Stimulated activated CD8-positive, alpha-beta memory T cell treated with anti-CD3 and anti-CD28 coated beads, Interleukin-4, amount 100 ng/mL, for 24 hours (primary cell): ENCODE results near the gene ZNF367.
"Not testable (repeated sequence)": the region's sequence is repeated elsewhere in the genome, so short reads cannot be mapped to it uniquely, and the experiment has no call there.

Source experiments
- DNase-seq: peaks from one replicate; pipeline ENCODE4 v3.0.0-alpha.2; 2020; ENCODE audit warnings: low read depth

Gene ZNF367

DNA sequence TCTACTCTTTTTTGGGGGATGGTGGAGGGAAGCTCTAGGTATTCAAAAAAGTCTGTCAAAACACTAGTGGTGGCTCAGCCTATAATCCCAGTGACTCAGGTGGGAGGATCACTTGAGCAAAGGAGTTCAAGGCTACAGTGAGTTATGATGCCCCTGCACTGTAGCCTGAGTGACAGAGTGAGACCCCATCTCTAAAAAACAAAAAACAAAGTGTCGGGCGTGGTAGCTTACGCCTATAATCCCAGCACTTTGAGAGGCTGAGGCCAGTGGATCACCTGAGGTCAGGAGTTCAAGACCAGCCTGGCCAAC, 18.9 kb downstream of the ZNF367 start:
- DNase-seq, result no peak

DNA sequence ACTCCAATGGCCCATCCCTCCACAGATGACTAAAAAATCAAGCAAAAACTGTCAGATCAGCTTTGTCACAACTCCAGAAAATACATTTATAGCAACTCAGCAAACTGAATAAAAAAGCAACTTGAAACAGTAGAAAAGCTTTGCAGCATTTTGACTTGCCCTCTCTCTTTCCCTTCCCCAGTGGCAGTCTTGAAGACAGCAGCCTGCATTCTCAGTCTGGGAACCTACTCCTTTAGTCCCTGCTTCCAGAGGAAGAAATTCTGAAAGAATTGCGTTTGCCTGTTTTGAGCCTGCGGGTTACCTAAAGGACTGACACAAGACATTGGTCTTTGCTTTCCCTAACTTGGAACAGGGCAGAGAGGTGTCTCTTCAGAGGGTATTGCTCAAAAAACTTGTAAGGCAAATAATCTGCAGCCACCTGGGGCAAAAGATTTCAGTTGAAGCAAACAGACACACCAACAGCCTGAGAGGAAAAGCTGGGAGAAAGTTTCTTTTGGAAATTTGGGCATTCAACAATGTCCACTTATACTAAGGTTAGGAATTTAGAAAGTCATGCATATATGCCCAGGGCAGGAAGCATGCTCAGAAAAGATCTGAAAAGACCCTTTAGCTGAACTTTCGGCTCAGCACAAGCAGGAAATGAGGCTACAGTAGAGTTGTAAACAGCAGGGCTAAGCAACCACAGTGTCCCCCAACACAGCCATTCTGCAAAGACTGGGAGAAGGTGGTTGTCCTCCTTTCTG, 19.4 kb downstream of the ZNF367 start:
- no peak for DNase-seq

DNA sequence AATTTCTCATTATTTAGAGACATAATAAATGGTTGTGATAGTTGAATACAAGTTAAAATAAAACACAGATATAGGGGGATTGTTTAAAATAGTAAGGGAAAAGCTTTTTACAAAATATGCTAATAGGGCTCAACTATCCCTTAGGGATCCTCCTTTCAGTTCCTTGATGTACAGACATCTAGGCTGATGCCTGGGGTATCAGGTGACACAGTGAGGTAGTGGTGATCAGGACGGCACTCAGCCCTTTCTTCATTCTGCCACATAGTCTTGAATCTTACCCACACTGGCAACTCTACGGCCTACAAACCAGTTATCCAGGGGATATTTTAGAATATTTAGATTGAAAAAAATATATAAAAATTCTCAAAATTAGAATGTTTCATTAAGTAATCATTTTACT, 22.2 kb downstream of the ZNF367 start:
- DNase-seq, result no peak

DNA sequence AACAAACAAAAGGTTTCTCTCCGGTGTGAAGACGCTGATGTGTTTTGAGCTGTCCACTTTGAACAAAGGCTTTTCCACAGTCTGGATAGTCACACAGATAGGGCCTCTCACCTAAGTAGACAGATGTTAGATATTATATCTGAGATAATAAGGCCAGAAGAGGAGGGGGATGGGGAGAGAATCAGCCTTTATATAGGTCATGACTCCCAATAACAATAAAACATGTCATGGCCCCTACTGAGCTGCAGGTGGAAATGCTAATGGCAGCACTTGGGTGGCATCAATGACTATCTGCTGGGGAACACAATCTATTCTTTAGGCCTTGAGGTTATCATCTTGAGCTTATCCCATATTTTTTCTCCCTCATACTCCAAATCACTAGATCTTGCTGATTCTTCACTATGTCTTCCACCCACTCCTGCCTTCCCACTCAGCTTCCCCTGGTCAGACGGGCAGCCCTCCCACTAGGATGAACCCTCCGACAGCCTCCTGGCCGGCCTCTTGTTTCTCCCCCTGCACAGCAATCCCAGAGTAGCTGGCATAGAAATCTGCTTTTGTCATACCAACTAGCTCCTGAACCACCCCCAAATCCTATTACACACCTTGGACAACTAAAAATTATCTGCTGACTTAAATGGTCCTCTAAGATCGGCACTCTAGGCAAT, 23.2 kb downstream of the ZNF367 start:
- no peak for DNase-seq

DNA sequence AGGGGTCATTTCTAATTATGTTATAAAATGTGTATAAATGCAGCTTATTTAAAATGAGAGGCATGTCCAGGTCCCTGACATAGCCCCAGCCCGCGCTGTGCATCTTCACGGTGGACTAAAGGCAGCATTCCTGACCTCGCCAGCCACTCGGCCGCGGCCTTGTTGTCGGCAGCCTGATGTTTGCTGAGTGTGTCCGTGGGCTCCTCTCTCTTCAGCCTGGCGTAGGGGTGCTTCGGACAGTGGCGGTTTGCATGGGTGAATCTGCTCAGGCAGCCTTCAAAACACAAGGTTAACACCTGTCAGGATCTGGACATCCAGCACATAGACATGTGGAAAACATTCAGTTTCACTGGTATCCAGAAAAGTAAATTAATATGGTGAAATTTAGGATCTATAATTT, 25.9 kb downstream of the ZNF367 start:
- DNase-seq, result no peak

DNA sequence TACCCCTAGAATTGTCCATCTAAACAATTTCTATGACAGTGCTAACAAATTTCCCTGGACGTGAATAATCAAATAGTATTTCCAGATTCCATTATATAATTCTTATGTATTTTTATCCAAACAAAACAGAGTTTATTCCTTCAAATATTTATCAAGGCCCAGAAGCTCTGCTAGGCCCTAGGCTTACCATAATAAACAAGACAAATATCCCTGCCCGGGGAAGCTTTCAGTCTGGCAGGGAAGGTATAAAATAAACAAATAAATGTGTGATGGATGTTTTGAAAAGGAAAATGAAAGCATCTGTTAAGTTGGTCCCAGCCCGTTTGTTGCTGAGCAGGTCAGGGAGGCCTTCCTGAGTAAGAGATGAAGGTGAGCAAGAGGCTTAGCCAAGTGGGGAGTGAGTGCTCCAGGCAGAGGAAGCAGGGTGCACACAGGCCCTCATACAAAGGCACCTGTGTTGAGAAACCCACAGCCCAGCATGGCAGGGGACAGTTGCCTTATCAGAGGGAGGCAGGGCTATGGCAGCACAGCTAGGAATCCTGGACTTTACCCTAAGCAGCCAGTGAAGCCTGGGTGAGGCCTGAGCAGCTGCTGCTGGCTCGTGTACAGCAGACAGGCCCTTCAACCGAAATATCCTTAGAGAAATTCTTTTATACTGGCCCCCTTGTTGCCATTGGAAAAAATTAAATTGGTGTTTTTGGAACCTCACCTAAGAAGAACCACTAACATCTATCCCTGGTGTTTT, 27.0 kb downstream of the ZNF367 start:
- DNase-seq, result no peak

DNA sequence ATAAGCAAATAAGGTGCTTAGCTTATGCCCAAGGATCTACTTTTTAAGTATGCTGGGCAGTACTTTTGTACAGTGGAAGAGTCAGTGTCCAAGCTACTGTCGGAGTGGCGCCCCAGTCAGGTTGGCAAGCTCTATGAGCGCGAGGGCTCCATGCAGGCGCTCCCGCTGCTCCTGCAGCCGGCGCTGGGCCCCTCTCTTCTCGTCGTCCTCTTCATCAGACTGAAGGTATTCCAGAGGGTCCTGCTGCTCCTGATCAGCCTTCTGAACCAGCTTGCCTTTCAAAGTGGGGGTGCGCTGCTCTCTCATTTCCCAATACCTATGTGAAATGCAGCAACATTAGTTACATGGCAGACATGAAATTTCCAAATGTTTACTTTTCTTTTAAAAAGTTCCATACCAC, 30.0 kb downstream of the ZNF367 start:
- no peak for DNase-seq

DNA sequence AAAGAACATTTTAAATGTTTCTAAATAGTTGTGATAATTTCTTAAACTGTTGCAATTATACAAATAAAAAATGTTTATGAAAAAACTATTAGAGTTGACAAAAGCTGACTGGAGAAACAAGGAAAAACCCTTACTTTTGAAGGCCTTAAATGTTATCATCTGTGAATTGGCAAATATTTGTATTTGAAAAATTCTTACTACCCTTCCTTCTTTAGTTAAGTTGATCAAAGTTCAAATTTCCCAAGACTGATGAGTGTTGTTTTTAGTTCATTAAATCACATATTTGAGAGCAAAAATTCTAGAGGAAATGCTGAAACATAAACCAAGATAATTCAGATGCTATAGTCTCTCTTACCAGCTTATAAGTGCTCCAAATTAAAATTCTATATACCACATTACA, 32.0 kb downstream of the ZNF367 start:
- no peak for DNase-seq

DNA sequence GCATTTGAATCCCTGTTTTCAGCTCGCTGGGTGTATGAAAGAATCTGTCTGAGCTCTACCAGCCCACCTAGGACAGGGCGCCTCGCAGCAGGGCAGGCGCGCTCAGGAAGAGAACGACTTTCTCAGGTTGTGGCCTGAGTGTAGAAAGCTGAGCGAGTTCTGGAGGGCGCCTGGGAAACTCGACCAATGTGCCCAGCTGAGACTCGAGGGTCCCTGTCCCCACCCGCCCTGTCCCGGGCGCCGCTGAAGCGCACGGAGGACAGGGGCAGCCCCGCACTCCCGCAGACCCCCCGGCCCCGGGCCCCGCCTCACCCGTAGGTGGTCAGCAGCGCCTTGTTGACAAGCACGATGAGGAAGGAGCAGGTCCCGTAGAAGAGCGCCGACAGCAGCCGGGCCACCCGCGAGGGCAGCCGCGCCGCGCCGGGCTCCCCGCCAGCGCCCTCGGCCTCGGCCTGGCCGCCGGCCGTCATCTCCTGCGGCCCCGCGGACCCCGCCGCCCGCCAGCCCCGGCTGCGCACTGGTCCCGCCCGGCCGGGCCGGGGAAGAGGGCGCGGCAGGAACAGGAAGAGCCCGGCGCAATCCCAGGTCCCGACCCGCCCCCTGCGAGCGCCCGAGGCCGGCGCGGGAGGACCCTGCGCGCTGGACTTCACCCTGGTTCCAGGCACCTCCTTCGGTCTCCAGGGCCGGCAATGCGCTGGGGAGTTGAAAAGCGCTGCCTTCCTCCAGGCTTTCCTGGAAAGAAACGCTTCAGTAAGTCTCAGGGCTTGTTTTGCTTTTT, 34.8 kb downstream of the ZNF367 start, which contains the start of gene SLC35D2:
TSS of gene SLC35D2 (minus strand) at position 547 of the 778 bp plus-strand sequence. CDS start at position 470, 77 bp downstream.
- no peak for DNase-seq

DNA sequence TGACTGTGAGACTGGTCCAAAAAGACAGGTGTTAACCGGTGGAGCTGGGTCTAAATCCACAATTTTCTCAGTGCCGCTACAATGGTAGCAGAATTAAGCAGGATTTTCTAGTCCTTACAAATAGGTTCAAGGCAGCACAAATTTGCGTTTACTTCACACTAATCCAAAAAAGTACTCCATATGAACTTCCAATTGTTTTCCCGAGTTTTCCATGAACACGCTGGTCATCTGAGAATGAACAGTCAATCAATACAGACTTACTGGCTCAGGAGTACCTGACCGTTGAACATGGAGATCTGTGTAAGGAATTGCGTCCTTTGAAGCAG, 35.4 kb downstream of the ZNF367 start:
- DNase-seq, result no peak

DNA sequence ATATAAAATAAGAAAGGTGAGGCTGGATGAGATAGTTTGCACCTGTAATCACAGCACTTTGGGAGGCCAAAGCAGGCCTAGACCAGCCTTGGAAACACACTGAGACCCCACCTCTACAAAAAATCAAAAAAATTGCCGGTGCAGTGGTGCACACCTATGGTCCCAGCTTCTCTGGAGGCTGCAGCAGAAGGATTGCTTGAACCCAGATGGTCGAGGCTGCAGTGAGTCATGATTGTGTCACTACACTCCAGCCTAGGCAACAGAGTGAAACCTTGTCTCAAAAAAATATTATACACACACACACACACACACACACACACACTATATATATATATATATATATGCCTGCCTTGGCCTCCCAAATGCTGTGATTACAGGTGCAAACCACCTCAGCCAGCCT, 36.0 kb downstream of the ZNF367 start:
- DNase-seq, result no peak

DNA sequence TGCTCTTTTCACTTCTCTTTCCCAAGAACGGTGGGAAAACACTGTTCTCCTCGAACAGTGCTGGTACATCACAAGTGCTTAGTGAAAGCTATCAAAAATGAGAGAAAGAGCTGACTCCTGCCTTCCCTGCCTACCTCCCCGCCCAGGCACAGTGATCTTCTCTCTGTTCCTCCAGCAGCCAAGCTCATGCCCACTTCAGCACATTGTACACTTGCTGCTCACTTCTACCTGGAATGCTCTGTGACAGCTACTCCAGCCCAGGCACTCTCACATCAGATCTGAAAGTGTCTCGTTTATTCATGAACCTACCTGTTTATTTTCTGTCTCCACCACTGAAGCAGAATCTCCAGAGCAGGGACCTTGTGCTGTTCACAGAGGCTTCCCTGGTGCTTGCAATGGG, 36.5 kb downstream of the ZNF367 start:
- no peak for DNase-seq

DNA sequence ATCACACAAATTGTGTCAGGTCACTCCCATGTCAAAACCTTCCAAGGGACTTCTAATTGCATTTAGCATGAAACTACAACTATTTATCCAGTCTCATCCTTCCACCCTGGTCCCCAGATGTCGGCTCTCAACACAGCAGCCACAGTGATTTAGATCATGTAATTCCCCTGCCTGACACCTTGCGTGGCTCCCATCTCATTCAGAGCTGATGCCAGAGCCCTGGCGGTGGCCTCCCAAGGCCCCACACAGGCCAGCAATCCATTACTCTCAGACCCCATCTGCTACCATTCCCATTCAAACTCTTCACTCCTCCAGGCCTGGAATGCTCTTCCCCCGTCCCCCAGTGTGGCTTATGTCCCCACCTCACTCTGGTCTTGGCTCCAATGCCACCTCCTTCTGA, 37.0 kb downstream of the ZNF367 start:
- no peak for DNase-seq

DNA sequence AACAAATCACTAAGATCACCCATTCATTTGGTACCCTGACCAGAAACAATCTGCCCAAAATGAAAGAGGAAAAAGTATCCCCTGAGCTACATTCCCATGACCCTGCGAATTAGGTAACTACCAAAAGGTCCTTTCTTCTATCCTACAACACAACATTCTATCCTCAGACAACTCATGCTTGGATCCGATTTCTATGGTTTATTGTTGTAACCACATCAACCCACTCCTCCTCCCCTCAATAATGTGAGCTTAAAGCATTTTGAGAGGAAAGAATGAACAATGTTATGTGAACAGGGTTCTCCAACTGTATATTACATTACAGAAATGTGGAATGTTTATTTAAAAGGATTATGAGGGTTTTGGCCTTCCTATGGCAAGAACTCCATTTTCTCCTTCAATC, 38.7 kb downstream of the ZNF367 start:
- no peak for DNase-seq

DNA sequence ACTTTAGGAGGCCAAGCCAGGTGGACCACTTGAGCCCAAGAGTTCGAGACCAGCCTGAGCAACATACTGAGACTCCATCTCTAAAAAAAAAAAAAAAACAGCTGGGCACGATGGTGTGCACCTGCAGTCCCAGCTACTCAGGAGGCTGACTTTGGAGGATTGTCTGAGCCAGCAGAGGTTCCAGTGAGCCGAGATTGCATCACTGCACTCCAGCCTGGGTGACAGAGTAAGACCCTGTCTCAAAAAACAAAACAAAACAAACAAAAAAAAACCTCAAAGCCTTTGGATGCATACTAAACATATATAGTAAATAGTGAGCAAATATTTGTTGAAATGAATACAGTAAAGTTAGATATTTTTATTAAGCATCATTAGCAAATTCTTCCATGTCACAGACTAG, 40.0 kb downstream of the ZNF367 start:
- no peak for DNase-seq

DNA sequence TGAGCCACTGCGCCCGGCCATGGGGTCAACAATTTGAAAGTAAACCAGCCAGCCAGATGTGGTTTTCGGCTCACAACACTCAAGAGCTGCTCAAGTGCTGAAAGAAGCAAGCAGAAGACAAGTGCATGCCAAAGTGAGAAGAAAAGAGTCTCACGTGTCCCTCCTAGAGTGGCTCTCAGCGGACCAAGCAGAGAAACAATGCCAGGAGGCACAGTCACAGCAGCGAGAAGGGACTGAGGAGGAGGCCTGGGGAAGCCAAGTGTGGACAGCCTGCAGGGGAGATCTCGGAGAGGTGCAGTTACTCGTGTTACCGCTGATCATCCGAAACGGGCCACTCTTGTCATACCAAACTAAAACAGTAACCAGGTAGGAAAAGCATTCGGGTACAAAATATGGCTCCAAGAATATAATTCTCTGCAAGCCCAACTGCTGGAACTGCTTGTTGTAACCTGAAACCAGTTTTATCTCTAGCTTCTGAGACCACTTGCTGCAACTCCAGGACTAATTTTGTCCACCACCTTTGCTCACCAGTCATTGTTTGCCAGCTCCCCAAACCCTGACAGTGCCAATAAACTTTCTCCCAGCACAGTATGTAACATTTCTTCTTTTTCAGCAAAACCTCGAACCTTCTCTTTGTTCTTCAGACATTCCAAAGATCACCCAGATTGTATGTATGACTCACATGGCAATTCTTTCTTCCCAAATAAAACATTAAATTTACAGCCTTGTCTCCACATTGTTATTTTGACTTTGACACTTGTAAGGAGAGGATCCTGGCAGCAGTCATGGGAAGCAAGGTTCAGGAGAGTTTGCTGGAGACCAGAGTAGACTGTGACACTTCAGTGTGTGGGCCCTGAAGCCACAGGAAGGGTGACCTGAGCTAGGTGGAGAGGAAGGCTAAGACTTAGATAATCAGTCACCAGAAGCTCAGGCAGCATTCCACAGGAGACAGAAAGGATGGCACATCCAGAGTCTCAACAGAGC, 41.0 kb downstream of the ZNF367 start:
- no peak for DNase-seq

DNA sequence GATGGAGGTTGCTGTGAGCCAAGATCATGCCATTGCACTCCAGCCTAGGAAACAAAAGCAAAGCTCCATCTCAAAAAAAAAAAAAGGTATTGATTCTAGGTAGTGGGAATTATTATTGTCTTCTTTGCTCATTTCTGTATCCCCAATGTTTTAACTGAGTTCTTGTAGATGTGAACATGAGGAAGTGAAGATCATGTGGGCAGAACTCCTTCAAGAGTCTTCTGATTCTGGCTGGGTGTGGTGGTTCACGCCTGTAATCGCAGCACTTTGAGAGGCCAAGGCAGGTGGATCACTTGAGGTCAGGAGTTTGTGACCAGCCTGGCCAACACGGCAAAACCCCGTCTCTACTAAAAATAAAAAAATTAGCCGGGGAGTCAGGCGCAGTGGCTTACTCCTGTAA, 42.7 kb downstream of the ZNF367 start:
- not testable (repeated sequence) for DNase-seq

DNA sequence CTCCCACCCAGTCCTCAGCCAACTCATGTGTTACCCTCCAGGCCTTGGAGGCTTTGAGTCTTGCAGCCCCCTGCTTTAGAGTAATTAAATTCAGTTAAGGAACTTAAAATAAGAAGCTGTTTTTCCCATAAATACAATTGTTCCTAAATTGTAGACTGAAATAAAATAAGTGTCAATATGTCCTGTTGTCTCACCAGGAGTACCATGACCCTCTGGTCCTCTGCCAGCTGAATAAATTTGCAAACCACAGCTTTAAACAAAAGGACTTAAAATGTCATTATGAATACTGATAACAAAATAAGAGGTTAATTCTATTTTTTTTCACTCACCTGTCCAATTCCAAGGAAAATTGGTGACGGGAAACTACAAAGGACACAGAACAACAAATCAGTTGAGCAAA, 50.2 kb downstream of the ZNF367 start:
- DNase-seq, result no peak

DNA sequence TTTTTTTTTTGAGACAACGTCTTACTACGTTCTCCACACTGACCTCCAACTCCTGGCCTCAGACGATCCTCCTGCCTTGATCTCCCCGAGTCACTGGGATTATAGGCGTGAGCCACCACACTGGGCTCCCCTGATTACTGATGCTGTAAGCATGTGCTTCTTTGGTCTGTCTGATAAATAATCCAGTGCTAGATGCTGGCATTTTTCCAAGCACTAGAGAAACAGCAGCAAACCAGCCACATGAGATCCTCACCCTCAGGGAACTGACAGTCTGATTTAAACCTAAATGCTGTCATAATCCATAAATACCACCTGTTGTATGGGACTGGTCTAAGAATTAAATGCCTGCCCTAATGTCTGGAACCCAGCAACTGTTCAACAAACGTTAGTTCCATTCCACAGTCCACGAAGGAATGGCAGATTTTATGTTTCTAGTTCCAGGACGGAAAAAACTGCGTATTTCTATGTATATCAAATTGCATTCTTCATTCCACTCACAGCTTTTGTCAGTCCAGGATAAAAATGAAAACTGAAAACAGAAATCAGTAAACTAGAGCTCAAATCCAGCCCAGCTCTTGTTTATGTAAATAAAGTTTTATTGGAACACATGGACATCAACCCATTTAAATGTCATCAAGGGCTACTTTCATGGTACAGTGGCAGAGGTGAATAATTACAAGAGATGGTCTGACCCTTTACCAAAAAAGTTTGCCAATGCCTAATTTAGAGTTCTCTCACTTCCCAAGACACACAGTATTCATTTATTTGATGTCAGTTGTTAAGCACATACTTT, 54.8 kb downstream of the ZNF367 start:
- DNase-seq, result no peak

DNA sequence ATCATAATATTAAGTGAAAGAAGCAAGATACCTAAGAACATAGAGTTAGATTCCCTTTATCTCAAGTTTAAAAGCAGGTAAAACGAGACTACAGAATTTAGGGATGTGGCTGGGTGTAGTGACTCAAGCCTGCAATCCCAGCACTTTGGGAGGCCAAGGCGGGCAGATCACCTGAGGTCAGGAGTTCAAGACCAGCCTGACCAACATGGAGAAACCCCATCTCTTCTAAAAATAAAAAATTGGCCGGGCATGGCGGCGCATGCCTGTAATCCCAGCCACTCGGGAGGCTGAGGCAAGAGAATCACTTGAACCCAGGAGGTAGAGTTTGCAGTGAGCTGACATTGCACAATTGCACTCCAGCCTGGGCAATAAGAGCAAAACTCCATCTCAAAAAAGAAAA, 56.1 kb downstream of the ZNF367 start:
- not testable (repeated sequence) for DNase-seq

DNA sequence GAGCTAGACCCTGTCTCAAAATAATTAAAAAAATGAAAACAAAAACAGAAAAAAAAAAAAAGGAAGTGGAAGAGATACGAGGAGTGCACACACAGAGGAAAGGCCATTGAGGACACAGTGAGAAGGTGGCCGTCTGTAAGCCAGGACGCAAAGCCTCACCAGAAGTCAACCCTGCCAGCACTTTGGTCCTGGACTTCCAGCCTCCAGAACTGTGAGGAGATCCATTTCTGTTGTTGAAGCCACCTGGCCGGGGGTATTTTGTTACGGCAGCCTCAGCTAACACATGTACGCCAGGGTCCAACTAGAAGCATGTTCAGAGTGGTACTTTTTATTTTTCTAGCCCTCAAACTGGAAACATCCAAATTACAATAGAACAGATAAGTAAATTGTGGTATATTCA, 56.5 kb downstream of the ZNF367 start:
- no peak for DNase-seq
